Glutamatergic neuron (in vitro differentiated cells): ENCODE measurements around the gene CD163L1. TPM values are rescaled to one million over a fixed set of nuclear protein-coding genes. Genes with fewer than 3 reads are reported as not detected.

Experiments
- DNase-seq: peaks from one replicate; pipeline ENCODE4 v3.0.0; 2022
- H3K27ac Mint-ChIP-seq: one replicate; pipeline ENCODE4 v1.8.0; 2020; ENCODE audit warnings: mild to moderate bottlenecking, mixed read lengths, inconsistent platforms; ENCODE audit not compliant: unreplicated experiment
- H3K27me3 Mint-ChIP-seq: one replicate; pipeline ENCODE4 v1.8.0; 2020; ENCODE audit warnings: mild to moderate bottlenecking, moderate library complexity, mixed read lengths, inconsistent platforms; ENCODE audit not compliant: unreplicated experiment
- H3K36me3 Mint-ChIP-seq: one replicate; pipeline ENCODE4 v1.8.0; 2020; ENCODE audit warnings: mild to moderate bottlenecking, mixed read lengths, inconsistent platforms; ENCODE audit not compliant: unreplicated experiment
- H3K4me1 Mint-ChIP-seq: one replicate; pipeline ENCODE4 v1.8.0; 2020; ENCODE audit warnings: mild to moderate bottlenecking, low read depth, mixed read lengths, inconsistent platforms; ENCODE audit not compliant: unreplicated experiment
- H3K4me3 Mint-ChIP-seq: one replicate; pipeline ENCODE4 v1.8.0; 2020; ENCODE audit warnings: mild to moderate bottlenecking, mixed read lengths, inconsistent platforms; ENCODE audit not compliant: unreplicated experiment
- H3K9me3 Mint-ChIP-seq: one replicate; pipeline ENCODE4 v1.8.0; 2020; ENCODE audit warnings: mild to moderate bottlenecking, moderate library complexity, mixed read lengths, inconsistent platforms; ENCODE audit not compliant: unreplicated experiment
- CTCF ChIP-seq: fragments of 200-600 bp; sonication (generic); IDR thresholded peaks from one replicate; pipeline ENCODE4 v1.5.0; 2021; ENCODE audit not compliant: partially characterized antibody, unreplicated experiment
- total RNA-seq: library from RNA; stranded (reverse); fragmentation: NEBNext Ultra II Directional; extraction: Animal tissue kit (Norgen Biotek cat#: 25700); gene quantifications from one replicate; pipeline ENCODE4 v1.2.1, GENCODE V29; 2021; ENCODE audit not compliant: unreplicated experiment

CD163L1 gene
- total RNA-seq, 1 donor from 2014 or later: 36.8 TPM

GRCh38 chr12:7352661-7353060 lies 91.3 kb downstream of the CD163L1 start:
- DNase-seq: no peak
- Mint-ChIP-seq H3K4me1 (no peaks in the 10 kb centered on the region), H3K27ac (no peak overlapping the region), H3K27me3 (no peaks in the 10 kb centered on the region), H3K9me3 (no peaks in the 10 kb centered on the region), H3K4me3 (no peak overlapping the region), H3K36me3 (no peaks in the 10 kb centered on the region)
- TF ChIP-seq CTCF: no peak

GRCh38 chr12:7351177-7351576 lies 92.8 kb downstream of the CD163L1 start:
- Mint-ChIP-seq H3K27ac (no peak overlapping the region), H3K4me3 (no peak overlapping the region), H3K4me1 (no peaks in the 10 kb centered on the region), H3K27me3 (no peaks in the 10 kb centered on the region), H3K9me3 (no peaks in the 10 kb centered on the region), H3K36me3 (no peaks in the 10 kb centered on the region)
- no peak for TF ChIP-seq CTCF
- DNase-seq: no peak

GRCh38 chr12:7349418-7349817 lies 94.5 kb downstream of the CD163L1 start:
- no peaks in the 10 kb centered on the region for H3K27me3 Mint-ChIP-seq
- TF ChIP-seq CTCF: no peak
- H3K4me3 Mint-ChIP-seq: no peak overlapping the region
- no peaks in the 10 kb centered on the region for H3K9me3 Mint-ChIP-seq
- no peaks in the 10 kb centered on the region for H3K4me1 Mint-ChIP-seq
- no peak overlapping the region for H3K27ac Mint-ChIP-seq
- peaks cover 11% of the 10 kb centered on the region for H3K36me3 Mint-ChIP-seq
- DNase-seq: no peak

GRCh38 chr12:7346551-7347225 lies 97.3 kb downstream of the CD163L1 start:
- no peak for TF ChIP-seq CTCF
- no peaks in the 10 kb centered on the region for H3K4me1 Mint-ChIP-seq
- peaks cover 3% of the 10 kb centered on the region for H3K9me3 Mint-ChIP-seq
- H3K27me3 Mint-ChIP-seq: no peaks in the 10 kb centered on the region
- no peak overlapping the region for H3K27ac Mint-ChIP-seq
- H3K36me3 Mint-ChIP-seq: peaks cover 19% of the 10 kb centered on the region
- no peak for DNase-seq
- no peak overlapping the region for H3K4me3 Mint-ChIP-seq

- no peak overlapping the region for H3K27ac Mint-ChIP-seq
- H3K4me3 Mint-ChIP-seq: no peak overlapping the region
- no peaks in the 10 kb centered on the region for H3K27me3 Mint-ChIP-seq
- no peak for DNase-seq
- peaks cover 3% of the 10 kb centered on the region for H3K9me3 Mint-ChIP-seq
- H3K36me3 Mint-ChIP-seq: peaks cover 19% of the 10 kb centered on the region
- H3K4me1 Mint-ChIP-seq: no peaks in the 10 kb centered on the region
- TF ChIP-seq CTCF: no peak
These were observed 98.9 kb downstream of the CD163L1 start for GRCh38 chr12:7344833-7345606.
